ENCODE results near the gene NR1H2. TPM values are rescaled to one million over a fixed set of nuclear protein-coding genes. Genes with fewer than 3 reads are reported as not detected.

Gene NR1H2
- polyA plus RNA-seq, 1 experiment: 23.7 TPM

DNA sequence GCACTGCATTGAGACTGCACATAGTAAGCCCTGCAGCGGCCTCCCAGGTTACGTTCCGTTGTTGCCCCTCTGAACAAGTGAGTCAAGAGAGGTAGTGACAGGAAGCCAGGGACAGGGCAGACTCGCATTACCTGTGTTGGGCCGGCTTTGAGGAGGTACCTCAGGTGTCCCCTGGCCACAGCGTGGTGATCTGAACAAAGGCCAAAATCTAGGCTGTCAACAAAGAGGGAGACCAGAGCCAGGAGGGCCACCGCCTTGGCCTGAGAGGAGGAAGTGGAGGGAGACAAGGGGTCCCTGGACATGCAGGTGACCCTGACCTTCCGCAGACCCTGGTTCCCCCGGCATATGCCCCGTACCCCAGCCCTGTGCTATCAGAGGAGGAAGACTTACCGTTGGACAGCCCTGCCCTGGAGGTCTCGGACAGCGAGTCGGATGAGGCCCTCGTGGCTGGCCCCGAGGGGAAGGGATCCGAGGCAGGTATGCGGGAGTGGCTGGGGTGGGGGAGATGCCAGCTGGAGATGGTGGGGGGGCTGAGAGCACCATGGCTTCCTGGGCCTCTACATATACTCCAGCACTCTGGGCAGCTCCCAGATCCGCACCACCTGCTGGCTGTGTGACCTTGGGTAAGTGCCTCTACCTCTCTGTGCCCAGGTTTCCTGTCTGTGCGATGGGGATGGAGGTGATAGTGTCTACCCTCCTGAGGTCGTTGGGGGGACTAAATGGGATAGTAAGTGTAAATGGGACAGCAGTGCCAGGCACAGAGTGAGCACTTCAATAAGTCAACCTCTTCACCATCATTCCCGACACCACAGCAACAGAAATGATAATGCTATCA is 47.2 kb downstream of the NR1H2 start:
- POLR2A ChIA-PET: interaction anchor here (0.6 kb wide), 1 partner anchor 29 kb away, joined by 3 read pairs; no protein-coding TSS in a partner anchor
- Histone ChIP-seq H3K9me3 (ENCODE audit: control insufficient read depth, insufficient read depth, low read length) (peaks cover 3% of the 10 kb centered on the region; the same call in 1 of the 2 replicates), H3K27ac (ENCODE audit: low read depth, low read length) (no peak overlapping the region), H3K27me3 (ENCODE audit: control insufficient read depth, insufficient read depth, low read length) (peaks cover 25% of the 10 kb centered on the region), H3K4me3 (ENCODE audit: low read depth, low read length) (no peak overlapping the region)
- CTCF ChIA-PET: interaction anchor here (0.6 kb wide), 1 partner anchor 66 kb away, joined by 4 read pairs; no protein-coding TSS in a partner anchor
- TF ChIP-seq, protein P1, sequence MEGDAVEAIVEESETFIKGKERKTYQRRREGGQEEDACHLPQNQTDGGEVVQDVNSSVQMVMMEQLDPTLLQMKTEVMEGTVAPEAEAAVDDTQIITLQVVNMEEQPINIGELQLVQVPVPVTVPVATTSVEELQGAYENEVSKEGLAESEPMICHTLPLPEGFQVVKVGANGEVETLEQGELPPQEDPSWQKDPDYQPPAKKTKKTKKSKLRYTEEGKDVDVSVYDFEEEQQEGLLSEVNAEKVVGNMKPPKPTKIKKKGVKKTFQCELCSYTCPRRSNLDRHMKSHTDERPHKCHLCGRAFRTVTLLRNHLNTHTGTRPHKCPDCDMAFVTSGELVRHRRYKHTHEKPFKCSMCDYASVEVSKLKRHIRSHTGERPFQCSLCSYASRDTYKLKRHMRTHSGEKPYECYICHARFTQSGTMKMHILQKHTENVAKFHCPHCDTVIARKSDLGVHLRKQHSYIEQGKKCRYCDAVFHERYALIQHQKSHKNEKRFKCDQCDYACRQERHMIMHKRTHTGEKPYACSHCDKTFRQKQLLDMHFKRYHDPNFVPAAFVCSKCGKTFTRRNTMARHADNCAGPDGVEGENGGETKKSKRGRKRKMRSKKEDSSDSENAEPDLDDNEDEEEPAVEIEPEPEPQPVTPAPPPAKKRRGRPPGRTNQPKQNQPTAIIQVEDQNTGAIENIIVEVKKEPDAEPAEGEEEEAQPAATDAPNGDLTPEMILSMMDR (IDR thresholded peaks at IDR 0.05; ENCODE audit: low read depth, low read length): no peak
- DNase-seq (ENCODE audit: low read depth, low spot score): no peak

DNA sequence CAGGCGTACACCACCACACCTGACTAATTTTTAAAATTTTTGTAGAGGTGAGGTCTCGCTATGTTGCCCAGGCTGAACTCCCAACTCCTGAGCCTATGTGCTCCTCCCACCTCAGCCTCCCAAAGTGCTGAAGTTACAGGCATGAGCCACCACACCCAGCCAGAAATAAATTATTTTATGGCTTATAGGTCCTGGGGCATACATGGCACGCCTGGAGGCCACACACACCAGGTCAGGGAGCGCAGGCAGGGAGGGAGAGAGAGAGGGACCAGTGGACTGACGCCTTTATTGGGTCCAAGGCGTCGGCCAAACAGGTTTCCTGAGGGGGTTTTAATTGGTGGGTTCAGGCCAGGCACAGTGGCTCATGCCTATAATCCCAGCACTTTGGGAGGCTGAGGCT is 49.3 kb downstream of the NR1H2 start:
- no peak overlapping the region for H3K27ac ChIP-seq (ENCODE audit: low read depth, low read length)

DNA sequence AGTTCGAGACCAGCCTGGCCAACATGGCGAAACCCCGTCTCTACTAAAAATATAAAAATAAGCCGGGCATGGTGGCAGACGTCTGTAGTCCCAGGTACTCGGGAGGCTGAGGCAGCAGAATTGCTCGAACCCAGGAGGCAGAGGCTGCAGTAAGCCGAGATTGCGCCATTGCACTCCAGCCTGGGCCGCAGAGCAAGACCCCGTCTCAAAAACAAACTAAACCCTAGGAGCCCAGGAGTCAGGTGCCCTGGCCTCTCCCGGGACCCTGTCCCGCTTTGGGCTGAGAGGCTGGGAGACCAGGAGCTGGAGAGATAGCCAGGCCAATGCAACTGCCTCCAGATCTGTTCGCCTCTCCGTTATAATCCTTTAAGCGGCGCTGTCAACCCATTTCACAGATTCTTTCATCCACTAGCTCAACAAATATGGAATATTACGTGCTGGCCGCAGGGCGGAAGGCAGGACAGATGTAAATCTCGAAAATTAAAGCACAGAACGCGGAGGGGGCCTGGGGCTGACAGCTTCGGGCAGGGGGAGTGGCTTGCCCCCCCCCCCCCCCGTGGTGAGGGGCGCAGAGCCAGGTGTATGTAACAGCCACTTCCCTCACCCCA is 51.2 kb downstream of the NR1H2 start:
- Histone ChIP-seq H3K27me3 (ENCODE audit: control insufficient read depth, insufficient read depth, low read length) (peaks cover 36% of the 10 kb centered on the region), H3K27ac (ENCODE audit: low read depth, low read length) (no peak overlapping the region), H3K4me3 (ENCODE audit: low read depth, low read length) (peak overlapping the region; percentile 46; the same call in 1 of the 2 replicates), H3K9me3 (ENCODE audit: control insufficient read depth, insufficient read depth, low read length) (no peaks in the 10 kb centered on the region; the same call in 1 of the 2 replicates)
- ChIA-PET CTCF (no interaction called here), POLR2A (interaction anchor here (0.7 kb wide), 1 partner anchor 695 kb away, joined by 6 read pairs; no protein-coding TSS in a partner anchor)
- no peak for DNase-seq (ENCODE audit: low read depth, low spot score)
- TF ChIP-seq, protein P1 (IDR thresholded peaks at IDR 0.05; ENCODE audit: low read depth, low read length): no peak

More for the DNA sequence above, 49.3 kb downstream of the NR1H2 start:
- DNase-seq (ENCODE audit: low read depth, low spot score): no peak
- CTCF ChIA-PET: no interaction called here
- Histone ChIP-seq H3K4me3 (ENCODE audit: low read depth, low read length) (no peak overlapping the region), H3K27me3 (ENCODE audit: control insufficient read depth, insufficient read depth, low read length) (peaks cover 26% of the 10 kb centered on the region), H3K9me3 (ENCODE audit: control insufficient read depth, insufficient read depth, low read length) (peaks cover 3% of the 10 kb centered on the region; the same call in 1 of the 2 replicates)
- TF ChIP-seq, protein P1 (IDR thresholded peaks at IDR 0.05; ENCODE audit: low read depth, low read length): no peak
- POLR2A ChIA-PET: no interaction called here

DNA sequence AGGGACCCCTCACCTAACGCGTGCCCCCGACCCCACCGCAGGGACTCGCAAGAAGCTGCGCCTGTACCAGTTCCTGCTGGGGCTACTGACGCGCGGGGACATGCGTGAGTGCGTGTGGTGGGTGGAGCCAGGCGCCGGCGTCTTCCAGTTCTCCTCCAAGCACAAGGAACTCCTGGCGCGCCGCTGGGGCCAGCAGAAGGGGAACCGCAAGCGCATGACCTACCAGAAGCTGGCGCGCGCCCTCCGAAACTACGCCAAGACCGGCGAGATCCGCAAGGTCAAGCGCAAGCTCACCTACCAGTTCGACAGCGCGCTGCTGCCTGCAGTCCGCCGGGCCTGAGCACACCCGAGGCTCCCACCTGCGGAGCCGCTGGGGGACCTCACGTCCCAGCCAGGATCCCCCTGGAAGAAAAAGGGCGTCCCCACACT is 51.8 kb downstream of the NR1H2 start:
- Histone ChIP-seq H3K4me3 (ENCODE audit: low read depth, low read length) (peak overlapping the region; percentile 46), H3K27ac (ENCODE audit: low read depth, low read length) (no peak overlapping the region), H3K9me3 (ENCODE audit: control insufficient read depth, insufficient read depth, low read length) (no peaks in the 10 kb centered on the region; the same call in 1 of the 2 replicates), H3K27me3 (ENCODE audit: control insufficient read depth, insufficient read depth, low read length) (peaks cover 38% of the 10 kb centered on the region)
- peak; percentile 11 for DNase-seq (ENCODE audit: low read depth, low spot score)
- ChIA-PET CTCF (no interaction called here), POLR2A (no interaction called here)
- TF ChIP-seq, protein P1 (IDR thresholded peaks at IDR 0.05; ENCODE audit: low read depth, low read length): no peak
